Posterior vena cava (tissue), 2 donors: ENCODE data around the gene TC2N. TPM values are rescaled to one million over a fixed set of nuclear protein-coding genes. Genes with fewer than 3 reads are reported as not detected.
A peak's percentile ranks its signal among the peaks of the same experiment; 100 is the strongest.

Source experiments
- DNase-seq: peaks from one replicate; pipeline ENCODE4 v3.0.0-alpha.2; 2020; ENCODE audit warnings: low spot score
- intact Hi-C, 2 donors: fragments of 100-400 bp; cut with DNase I; formaldehyde crosslinking; loops; one replicate each; pipeline versions ENCODE4 v1.14.1 to v1.14.2; 2022 to 2023
- total RNA-seq, 2 donors: library from RNA; stranded (reverse); fragmentation: NEBNext Ultra II Directional; extraction: Animal tissue kit (Norgen Biotek cat#: 25700); gene quantifications; one replicate each; pipeline ENCODE4 v1.2.1, GENCODE V29; 2021
- donor health status: DM: yes; HTN: yes; CAD: no.
- donor health status: DM: yes; HTN: yes; CAD: no.

The TC2N gene
- total RNA-seq, 2 donors from 2014 or later = 12.7 to 28.3 TPM

DNA sequence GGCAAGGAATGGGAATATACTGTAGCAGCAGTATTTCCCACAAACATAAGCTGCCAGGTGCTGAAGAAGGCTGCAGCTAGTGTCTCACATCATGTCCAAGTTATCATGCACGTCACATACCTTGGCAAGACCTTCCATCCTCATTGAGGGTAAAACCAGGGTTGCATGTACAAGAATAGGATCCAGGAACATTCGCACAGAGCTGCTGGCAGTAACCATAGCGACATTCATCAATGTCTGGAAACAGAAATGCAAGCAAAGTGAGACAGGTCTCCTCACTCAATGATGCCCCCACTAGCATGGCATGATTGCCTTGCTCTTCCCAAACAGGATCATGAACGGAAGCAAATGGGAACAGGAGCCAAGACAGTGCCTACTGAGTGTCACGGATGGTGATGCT is 23.8 kb upstream of the TC2N start:
- intact Hi-C loops = no loop called here
- no peak for DNase-seq

DNA sequence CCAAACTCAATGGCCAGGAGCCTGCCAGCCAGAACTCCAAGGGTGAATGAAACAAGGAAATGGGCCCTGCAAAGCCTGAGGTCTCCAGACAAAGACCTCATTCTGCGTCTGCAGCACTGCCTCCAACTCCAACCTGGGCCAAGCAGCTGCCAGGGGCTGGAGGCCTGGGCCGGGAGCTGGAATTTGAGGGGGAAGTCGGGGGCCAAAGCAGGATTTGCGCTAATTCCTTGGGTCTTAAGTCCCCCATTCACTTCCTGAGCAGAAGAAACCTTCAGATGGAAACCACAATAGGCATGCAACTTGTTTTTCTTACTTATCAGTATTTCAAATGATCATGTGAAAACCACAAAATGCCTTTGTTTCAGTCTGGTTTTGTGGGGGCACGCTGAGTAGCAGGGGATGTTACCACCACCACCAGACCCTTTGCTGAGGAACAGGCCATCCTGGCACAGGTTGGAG is 23.0 kb upstream of the TC2N start:
- intact Hi-C loops = no loop called here
- no peak for DNase-seq

DNA sequence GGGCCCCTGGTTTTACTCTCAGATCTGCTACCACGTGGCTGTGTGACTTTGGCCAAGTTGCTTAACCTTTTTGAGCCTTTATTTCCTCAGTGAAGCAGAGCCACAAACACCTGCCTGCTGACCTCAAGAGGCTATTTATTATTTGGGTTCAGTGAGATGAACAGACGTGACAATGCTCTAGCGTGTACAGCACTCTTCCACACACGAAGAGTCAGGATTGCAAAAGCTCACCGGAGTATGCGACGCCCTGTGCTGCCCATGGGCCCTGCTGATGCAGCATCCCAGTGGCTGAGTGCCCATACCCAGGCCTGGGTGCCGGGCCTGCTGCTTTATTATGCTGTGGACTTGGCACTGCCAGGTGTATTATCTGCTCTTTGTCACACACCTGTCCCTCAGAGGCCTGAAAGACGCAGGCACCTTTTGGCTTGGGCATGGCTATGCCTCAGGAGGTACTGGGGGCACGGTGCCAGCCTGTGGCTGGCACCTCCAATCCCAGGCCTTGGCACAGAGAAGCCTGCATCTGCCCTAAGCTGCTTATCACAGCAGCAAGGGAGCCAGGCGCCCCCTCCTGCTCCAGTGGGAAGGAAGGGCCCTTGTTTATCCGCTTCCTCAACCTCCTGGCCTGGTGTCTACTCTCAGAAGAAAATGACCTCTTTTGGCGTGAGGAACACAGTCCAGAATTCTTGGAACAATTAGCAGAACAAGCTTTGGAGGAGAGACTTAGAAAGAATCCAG is 22.3 kb upstream of the TC2N start:
- DNase-seq = no peak
- intact Hi-C loops = no loop called here

DNA sequence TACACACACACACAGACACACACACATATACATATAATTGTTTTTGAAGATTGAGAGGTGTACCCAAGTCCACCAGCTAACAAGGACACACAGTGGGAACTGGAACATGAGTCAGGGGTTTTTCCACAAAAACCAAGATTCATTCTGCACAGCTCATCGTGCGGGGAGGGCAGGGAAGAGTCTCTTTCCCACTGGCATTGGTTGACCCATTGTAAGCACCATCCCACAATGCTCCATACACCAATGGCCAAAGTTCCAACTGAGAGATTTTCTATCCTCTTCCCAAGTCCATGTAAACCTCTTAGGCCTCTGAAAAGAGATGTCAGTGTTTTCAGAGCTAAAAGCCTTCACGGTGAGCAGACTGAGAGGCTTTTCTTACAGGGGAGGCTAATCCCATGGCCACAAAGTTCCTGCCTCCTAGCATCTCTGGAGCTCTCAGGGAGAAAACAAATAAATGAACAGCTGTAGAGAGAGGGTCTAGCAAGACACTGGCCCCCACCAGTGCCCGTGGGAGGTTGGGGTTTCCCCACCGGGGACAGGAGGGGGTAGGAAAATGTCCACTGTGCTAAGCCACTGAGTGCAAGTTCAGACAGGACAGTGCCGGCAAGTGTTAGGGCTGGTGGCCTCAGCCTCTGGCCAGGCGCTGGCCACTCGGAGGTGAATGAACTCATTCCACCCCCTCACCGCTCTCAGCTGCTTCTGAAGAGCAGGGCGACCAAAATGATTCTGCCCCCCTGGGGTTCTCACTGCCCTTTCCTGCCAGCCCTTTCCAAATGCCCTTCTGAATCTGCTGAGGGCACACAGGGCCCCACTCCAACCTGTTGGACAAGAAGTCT is 21.5 kb upstream of the TC2N start:
- no peak for DNase-seq

DNA sequence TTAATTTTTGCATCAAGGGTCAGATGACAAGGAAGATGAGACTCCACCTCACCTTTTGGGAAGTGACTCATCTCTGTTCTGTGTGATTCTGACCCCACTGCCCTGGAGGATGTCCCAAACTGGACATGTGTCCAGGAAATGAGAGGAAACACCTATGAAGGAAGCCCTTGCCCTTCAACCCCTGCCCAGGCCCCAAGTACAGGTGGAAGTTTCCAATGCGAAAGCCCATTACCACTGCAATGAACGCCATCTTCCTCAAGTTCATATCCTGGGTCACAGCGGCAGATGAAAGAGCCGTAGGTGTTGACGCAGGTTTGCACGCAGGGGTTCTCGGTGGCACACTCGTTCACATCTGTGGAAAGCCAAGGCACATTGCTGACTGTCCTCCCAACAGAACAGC is 19.6 kb upstream of the TC2N start:
- intact Hi-C loops = no loop called here
- DNase-seq = no peak

More for the DNA sequence above, 21.5 kb upstream of the TC2N start:
- intact Hi-C loops = no loop called here

DNA sequence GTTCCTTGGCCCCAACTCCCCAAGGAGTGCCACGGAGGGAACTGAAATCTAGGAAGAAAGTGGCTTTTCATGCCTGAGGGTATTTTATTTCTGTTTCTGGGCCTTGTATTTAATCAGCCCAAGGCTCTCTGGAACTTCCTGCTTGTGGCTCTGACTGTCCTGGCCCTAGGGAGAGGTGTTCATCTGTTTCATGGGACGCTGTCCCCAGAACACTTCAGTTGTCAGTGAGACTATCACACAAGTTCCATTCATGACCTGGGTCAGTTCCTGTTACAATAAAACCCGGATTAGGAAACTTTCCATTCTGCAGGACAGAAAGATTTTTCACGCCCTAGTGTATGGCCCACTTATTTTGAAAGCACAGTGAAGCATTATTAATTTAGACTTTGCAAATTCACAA is 18.5 kb upstream of the TC2N start:
- no peak for DNase-seq
- intact Hi-C loops = no loop called here

DNA sequence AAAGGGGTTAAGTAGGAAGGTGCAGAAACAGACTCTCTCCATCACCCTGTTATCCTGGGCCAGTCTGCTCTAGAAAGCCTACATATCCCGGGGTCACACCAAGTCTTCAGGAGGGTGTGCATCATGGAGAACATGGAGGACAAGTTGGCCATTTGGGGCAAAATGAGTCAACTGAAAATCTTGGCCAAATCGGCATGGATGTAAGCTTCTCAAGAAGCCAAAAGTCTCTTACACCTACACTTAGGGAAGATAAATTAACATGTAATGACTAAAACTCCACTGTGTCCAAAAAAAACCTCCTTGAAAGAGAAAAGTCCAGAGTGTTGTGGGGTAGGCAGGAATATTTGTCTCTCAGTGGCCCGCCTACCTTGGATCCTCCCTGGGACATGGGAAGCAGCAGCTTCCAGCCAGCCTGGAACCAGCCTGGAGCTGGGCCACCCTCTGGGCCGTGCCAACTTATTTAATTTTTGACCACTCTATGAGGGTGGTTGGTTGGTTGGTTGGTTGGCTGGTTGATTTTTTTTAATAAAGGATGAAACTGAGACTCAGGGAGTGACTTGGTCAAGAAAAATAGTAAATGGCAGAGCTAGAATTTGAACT is 17.9 kb upstream of the TC2N start:
- no peak for DNase-seq
- intact Hi-C loops = no loop called here

DNA sequence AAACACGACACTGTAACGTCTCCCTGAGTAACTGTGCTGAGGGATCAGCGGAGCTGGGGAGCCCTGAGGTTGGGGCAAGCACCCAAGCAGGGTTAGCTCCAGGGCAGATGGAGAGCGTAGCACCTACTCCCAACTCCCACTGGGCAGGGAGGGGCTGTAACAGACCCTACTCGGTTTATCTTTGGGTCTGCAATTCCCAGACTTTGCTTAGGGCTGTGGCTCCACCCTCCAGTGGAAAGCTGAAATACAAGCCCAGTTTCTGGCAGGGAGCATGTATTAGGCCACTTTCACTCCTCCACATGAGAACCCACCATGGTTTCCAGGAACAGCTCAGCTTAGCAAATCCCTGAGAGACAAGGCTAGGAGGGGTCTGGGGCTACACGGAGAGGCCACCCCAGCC is 17.3 kb upstream of the TC2N start:
- intact Hi-C loops = no loop called here
- no peak for DNase-seq

DNA sequence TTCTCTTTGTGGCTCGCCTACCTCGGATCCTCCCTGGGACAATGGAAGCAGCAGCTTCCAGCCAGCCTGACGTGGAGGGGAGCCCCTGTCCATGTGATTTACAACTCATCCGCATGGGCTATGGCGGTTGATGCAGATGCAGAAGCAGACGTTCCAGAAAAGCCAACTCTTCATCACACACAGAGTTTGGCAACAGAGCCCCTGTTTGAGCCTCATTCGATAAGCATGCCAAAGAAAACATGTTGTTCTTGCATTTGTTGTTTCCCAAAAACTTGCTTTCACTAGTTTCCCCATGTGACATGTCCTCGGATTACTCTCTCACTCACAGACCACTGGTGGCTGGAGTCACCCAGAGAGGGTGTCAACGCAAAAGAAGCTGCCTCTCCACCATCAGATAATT is 16.4 kb upstream of the TC2N start:
- intact Hi-C loops = no loop called here
- DNase-seq = peak; percentile 90

DNA sequence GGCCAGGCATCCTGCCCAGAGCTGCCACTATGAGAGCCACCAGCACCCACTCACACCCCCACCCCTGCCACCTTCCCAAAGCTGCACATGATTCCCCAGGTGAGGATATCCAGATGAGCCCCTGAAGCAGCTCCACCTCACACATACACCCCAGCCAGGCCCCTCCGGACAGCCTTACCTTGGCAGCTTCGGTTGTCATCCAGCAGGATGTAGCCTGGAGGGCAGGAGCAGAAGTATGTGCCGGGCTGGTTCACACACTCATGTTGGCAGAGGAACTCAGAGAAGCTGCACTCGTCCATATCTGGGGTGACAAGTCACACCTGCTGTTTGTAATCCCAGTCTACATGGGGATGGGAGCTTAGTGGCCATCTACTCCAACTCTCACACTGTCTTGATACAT is 15.4 kb upstream of the TC2N start:
- intact Hi-C loops = no loop called here
- no peak for DNase-seq

DNA sequence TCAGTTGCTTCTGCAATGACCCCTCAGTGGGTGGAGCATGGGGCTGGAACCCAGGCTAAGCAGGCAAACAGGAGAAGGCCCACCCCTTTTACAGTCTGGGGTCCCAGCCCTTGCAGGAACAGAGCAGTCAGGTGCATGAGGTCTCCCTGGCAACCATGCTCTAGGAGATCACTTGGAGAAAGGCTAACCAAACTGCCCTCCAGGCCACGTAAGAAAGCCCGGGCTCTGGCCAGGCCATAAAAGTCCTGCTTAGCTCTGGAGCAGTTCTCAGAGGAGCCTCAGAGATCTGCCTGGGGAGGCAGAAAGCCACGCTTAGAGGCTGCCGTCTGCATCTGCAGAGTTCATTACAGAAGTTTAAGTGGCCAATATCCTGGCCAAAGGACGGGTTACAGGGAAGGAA is 15.0 kb upstream of the TC2N start:
- peak; percentile 60 for DNase-seq
- intact Hi-C loops = no loop called here

DNA sequence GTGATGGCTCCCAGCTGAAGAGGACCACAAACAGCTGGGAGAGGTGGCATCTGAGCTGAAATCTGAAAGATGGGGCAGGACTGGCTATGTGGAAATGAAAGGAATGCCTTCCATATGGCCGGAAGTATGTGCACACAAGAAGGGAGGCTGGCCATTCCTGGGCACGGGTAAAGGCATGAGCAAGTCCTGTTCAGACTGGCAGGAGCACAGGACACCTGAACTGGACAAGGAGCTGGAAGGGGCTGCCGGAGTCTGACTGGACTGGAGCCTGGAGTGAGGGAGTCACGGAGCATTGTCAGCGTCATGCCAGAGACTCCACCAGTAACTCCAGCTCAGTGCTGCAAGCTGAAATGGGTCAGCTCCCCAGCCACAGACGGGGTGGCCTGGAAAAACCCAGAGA is 11.9 kb upstream of the TC2N start:
- DNase-seq = no peak
- intact Hi-C loops = no loop called here

DNA sequence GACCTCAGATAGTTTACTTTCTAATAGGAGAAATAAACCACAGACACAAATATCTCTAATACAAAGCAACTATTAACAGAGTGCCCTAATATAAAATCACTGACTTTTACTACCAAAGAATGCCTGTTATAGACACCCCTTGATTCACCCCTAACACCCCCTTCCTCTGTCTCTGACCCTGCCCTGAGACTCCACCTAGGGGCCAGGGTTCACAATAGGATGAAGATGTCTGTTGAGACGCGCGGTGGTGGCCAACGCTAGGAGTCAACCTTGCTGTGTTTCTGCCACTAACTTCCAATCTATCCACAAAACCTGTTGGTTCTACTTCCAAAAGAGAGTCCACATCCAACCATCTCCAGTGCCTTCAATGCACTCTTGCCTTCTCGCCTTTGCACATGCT is 10.9 kb upstream of the TC2N start:
- intact Hi-C loops = no loop called here
- no peak for DNase-seq

DNA sequence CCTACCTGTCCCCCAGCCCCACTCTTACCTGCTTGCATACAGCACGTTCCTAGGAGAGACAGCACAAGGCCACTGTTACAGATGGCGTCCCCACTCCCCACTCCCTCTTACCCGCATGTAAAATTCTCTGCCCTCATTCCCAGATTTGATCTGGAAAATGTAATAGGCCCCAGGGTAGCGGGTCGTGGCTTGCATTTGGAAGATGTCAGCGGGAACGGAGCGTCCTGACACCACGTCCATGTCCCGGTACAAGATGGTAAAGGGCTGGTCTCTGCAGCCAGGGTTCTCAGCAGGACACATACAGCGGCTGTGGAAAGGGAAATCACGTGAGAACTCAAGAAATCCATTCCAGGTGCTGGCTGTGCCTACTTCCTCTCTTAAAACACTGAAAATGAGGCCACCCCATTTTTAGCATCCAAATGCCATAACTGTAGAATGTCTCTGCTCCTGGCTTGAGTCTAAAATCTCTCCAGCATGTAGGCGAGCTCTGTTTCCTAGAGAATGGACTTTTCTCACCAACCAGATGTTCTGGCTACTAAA is 10.1 kb upstream of the TC2N start:
- intact Hi-C loops = no loop called here
- DNase-seq = no peak

DNA sequence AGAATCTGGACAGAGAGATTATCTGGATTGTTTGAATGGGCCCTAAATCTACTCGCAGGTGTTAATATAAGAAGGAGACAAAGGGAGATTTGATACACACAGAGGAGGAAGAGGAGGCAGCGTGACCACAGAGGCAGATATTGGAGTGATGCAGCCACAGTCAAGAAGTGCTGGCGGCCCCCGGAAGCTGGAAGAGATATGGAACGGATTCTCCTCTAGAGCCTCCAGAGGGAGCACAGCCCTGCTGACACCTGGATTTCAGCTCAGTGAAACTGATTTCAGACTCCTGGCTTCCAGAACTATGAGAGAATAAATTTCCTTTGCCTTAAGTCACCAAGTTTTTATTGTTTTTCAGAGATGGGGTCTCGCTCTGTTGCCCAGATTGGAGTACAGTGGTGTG is 9.2 kb upstream of the TC2N start:
- intact Hi-C loops = no loop called here
- no peak for DNase-seq

DNA sequence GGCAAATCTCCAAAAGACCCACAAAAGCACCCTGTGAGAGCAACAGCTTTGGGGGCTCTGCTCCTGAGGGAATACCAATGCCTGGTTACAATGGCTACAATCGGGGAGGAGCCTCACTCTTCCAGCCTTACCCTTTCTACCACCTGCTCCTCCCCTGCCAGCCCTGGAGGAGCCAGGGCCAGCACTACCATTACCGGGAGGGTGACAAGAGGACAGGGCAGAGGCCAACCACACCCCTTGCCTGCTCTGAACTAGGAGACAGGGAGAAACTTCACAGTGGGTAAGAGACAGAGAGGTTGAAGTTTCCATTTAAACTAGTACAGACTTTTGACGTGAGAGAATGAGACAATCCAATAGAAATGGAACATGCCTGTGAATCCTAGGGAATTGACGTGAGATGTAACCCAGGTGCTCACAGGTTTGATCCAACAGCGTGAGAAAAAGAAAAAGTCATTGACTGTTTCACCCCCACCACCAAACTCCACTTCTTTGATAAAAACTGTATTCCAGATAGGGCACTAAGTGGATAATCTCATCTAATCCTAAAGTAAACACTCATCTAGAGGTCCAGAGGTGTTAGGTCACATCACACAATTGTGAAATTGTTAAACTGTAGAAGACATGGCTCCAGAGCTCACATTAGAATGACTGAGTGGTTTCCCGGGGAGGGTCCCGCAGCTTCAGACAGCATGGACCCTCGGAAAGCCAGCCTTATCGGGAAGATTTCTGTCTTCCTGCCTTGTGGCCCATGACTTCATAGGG is 8.4 kb upstream of the TC2N start:
- intact Hi-C loops = no loop called here
- no peak for DNase-seq

DNA sequence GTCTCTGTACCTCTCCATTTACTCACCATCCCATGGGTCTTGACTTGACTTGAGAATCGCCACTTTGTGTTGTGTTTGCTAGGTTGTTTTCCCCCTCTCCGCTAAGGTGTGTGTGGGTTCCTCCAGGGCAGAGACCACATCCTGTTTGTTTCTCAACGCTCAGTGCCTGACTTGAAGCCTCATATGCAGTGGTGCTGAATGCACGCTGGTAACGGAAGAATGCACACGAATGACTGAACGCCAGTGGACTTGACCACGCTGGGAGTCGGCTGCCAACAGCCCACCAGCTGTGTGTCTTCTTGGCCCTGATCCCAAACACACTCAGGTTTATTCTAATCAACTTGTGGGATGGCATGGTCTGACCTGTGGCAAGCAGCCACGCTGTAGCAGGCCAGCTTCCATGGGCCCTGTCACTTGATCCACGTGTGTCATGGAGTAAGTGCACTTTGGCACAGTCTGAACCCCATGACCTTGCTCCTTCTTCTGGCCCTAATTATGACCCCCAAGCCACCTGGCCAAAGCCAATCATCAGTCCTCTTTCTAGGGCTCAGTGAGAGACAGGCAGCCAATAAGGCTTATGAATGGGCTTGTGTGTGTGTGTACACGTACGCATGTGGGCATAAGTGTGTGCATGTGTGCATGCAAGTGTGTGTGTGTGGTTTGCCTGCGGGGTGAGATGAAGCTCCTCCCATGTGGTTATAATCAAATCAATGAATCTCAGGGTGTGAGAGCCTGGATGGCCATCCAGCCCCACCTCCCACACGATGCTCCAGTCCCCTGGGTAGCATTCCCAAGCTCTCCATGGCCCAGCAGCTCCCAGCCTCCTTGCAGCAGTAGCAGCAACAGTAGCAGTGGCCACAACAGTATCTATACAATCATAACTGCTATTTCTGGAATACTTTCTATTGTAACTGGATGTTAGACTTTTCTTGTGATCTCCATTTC is 6.4 kb upstream of the TC2N start:
- intact Hi-C loops = no loop called here
- DNase-seq = no peak
